ENCODE measurements around the gene KLK3. TPM values are rescaled to one million over a fixed set of nuclear protein-coding genes. Genes with fewer than 3 reads are reported as not detected.

The KLK3 gene
- polyA plus RNA-seq, 1 donor, result 0.90 TPM

DNA sequence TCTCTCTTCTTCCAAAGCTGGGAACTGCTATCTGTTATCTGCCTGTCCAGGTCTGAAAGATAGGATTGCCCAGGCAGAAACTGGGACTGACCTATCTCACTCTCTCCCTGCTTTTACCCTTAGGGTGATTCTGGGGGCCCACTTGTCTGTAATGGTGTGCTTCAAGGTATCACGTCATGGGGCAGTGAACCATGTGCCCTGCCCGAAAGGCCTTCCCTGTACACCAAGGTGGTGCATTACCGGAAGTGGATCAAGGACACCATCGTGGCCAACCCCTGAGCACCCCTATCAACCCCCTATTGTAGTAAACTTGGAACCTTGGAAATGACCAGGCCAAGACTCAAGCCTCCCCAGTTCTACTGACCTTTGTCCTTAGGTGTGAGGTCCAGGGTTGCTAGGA, 5.1 kb downstream of the KLK3 start:
- no peak overlapping the region for H3K27ac ChIP-seq (ENCODE audit: low read length)
- no peaks in the 10 kb centered on the region for H3K4me1 ChIP-seq (ENCODE audit: control insufficient read depth, insufficient read depth, low read length)
- no peaks in the 10 kb centered on the region for H3K9me3 ChIP-seq (ENCODE audit: control insufficient read depth, low read depth, low read length)
- peaks cover 15% of the 10 kb centered on the region for H3K27me3 ChIP-seq (ENCODE audit: control insufficient read depth, insufficient read depth, low read length)
- DNase-seq, result no peak
- no peak overlapping the region for H3K4me3 ChIP-seq (ENCODE audit: low read length)
- no peaks in the 10 kb centered on the region for H3K36me3 ChIP-seq (ENCODE audit: control insufficient read depth, insufficient read depth, low read length)
- WGBS (ENCODE audit: insufficient coverage, low lambda C conversion rate), result no CpG with 5 or more reads among the region's 4 CpGs

DNA sequence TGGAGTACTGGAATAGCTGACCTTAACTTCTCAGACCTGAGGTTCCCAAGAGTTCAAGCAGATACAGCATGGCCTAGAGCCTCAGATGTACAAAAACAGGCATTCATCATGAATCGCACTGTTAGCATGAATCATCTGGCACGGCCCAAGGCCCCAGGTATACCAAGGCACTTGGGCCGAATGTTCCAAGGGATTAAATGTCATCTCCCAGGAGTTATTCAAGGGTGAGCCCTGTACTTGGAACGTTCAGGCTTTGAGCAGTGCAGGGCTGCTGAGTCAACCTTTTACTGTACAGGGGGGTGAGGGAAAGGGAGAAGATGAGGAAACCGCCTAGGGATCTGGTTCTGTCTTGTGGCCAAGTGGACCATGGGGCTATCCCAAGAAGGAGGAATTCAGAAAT, 6.3 kb downstream of the KLK3 start:
- Histone ChIP-seq H3K27ac (ENCODE audit: low read length) (no peak overlapping the region), H3K36me3 (ENCODE audit: control insufficient read depth, insufficient read depth, low read length) (no peaks in the 10 kb centered on the region), H3K4me3 (ENCODE audit: low read length) (no peak overlapping the region), H3K27me3 (ENCODE audit: control insufficient read depth, insufficient read depth, low read length) (peaks cover 15% of the 10 kb centered on the region), H3K4me1 (ENCODE audit: control insufficient read depth, insufficient read depth, low read length) (no peaks in the 10 kb centered on the region), H3K9me3 (ENCODE audit: control insufficient read depth, low read depth, low read length) (no peaks in the 10 kb centered on the region)
- WGBS (ENCODE audit: insufficient coverage, low lambda C conversion rate), result no CpG with 5 or more reads among the region's 5 CpGs
- DNase-seq, result no peak

DNA sequence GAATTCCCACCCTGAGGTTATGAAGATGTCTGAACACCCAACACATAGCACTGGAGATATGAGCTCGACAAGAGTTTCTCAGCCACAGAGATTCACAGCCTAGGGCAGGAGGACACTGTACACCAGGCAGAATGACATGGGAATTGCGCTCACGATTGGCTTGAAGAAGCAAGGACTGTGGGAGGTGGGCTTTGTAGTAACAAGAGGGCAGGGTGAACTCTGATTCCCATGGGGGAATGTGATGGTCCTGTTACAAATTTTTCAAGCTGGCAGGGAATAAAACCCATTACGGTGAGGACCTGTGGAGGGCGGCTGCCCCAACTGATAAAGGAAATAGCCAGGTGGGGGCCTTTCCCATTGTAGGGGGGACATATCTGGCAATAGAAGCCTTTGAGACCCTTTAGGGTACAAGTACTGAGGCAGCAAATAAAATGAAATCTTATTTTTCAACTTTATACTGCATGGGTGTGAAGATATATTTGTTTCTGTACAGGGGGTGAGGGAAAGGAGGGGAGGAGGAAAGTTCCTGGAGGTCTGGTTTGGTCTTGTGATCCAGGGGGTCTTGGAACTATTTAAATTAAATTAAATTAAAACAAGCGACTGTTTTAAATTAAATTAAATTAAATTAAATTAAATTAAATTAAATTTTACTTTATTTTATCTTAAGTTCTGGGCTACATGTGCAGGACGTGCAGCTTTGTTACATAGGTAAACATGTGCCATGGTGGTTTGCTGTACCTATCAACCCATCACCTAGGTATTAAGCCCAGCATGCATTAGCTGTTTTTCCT, 7.0 kb downstream of the KLK3 start:
- 80% methylated on average over 1 of the region's 7 CpGs for WGBS (ENCODE audit: insufficient coverage, low lambda C conversion rate)
- Histone ChIP-seq H3K36me3 (ENCODE audit: control insufficient read depth, insufficient read depth, low read length) (no peaks in the 10 kb centered on the region), H3K9me3 (ENCODE audit: control insufficient read depth, low read depth, low read length) (no peaks in the 10 kb centered on the region), H3K27ac (ENCODE audit: low read length) (no peak overlapping the region), H3K4me1 (ENCODE audit: control insufficient read depth, insufficient read depth, low read length) (no peaks in the 10 kb centered on the region), H3K27me3 (ENCODE audit: control insufficient read depth, insufficient read depth, low read length) (peaks cover 20% of the 10 kb centered on the region), H3K4me3 (ENCODE audit: low read length) (no peak overlapping the region)
- no peak for DNase-seq

DNA sequence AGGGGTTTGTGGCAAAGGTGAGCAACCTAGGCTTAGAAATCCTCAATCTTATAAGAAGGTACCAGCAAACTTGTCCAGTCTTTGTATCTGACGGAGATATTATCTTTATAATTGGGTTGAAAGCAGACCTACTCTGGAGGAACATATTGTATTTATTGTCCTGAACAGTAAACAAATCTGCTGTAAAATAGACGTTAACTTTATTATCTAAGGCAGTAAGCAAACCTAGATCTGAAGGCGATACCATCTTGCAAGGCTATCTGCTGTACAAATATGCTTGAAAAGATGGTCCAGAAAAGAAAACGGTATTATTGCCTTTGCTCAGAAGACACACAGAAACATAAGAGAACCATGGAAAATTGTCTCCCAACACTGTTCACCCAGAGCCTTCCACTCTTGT, 14.8 kb downstream of the KLK3 start:
- H3K27ac ChIP-seq (ENCODE audit: low read length), result no peak overlapping the region
- peaks cover 3% of the 10 kb centered on the region for H3K9me3 ChIP-seq (ENCODE audit: control insufficient read depth, low read depth, low read length)
- no CpG with 5 or more reads among the region's 4 CpGs for WGBS (ENCODE audit: insufficient coverage, low lambda C conversion rate)
- H3K36me3 ChIP-seq (ENCODE audit: control insufficient read depth, insufficient read depth, low read length), result no peaks in the 10 kb centered on the region
- peaks cover 13% of the 10 kb centered on the region for H3K27me3 ChIP-seq (ENCODE audit: control insufficient read depth, insufficient read depth, low read length)
- no peaks in the 10 kb centered on the region for H3K4me1 ChIP-seq (ENCODE audit: control insufficient read depth, insufficient read depth, low read length)
- no peak for DNase-seq
- no peak overlapping the region for H3K4me3 ChIP-seq (ENCODE audit: low read length)

DNA sequence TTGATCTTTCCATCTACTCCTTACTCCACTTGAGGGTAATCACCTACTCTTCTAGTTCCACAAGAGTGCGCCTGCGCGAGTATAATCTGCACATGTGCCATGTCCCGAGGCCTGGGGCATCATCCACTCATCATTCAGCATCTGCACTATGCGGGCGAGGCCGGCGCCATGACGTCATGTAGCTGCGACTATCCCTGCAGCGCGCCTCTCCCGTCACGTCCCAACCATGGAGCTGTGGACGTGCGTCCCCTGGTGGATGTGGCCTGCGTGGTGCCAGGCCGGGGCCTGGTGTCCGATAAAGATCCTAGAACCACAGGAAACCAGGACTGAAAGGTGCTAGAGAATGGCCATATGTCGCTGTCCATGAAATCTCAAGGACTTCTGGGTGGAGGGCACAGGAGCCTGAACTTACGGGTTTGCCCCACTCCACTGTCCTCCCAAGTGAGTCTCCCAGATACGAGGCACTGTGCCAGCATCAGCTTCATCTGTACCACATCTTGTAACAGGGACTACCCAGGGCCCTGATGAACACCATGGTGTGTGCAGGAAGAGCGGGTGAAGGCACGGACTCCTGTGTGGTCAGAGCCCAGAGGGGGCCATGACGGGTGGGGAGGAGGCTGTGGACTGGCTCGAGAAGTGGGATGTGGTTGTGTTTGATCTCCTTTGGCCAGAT, 15.8 kb downstream of the KLK3 start:
- H3K27ac ChIP-seq (ENCODE audit: low read length), result no peak overlapping the region
- 76% methylated on average over 5 of the region's 26 CpGs for WGBS (ENCODE audit: insufficient coverage, low lambda C conversion rate)

DNA sequence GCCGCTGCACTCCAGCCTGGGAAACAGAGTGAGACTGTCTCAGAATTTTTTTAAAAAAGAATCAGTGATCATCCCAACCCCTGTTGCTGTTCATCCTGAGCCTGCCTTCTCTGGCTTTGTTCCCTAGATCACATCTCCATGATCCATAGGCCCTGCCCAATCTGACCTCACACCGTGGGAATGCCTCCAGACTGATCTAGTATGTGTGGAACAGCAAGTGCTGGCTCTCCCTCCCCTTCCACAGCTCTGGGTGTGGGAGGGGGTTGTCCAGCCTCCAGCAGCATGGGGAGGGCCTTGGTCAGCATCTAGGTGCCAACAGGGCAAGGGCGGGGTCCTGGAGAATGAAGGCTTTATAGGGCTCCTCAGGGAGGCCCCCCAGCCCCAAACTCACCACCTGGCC, 18.3 kb downstream of the KLK3 start, which contains the start of gene KLK2:
TSS of gene KLK2 (plus strand) at position 384 of the 400 bp plus-strand sequence. CDS start 35 bp downstream, outside the sequence.
- no peak for DNase-seq
- H3K4me3 ChIP-seq (ENCODE audit: low read length), result no peak within 1 kb of the TSS
- H3K36me3 ChIP-seq (ENCODE audit: control insufficient read depth, insufficient read depth, low read length), result no peaks in the 10 kb centered on the region
- peaks cover 9% of the 10 kb centered on the region for H3K27me3 ChIP-seq (ENCODE audit: control insufficient read depth, insufficient read depth, low read length)
- peaks cover 3% of the 10 kb centered on the region for H3K9me3 ChIP-seq (ENCODE audit: control insufficient read depth, low read depth, low read length)
- H3K4me1 ChIP-seq (ENCODE audit: control insufficient read depth, insufficient read depth, low read length), result no peaks in the 10 kb centered on the region
- H3K27ac ChIP-seq (ENCODE audit: low read length), result no peak within 1 kb of the TSS
- WGBS (ENCODE audit: insufficient coverage, low lambda C conversion rate), result no CpG with 5 or more reads among the region's 3 CpGs

More for the DNA sequence above, 15.8 kb downstream of the KLK3 start:
- H3K9me3 ChIP-seq (ENCODE audit: control insufficient read depth, low read depth, low read length), result peaks cover 3% of the 10 kb centered on the region
- peaks cover 13% of the 10 kb centered on the region for H3K27me3 ChIP-seq (ENCODE audit: control insufficient read depth, insufficient read depth, low read length)
- H3K4me1 ChIP-seq (ENCODE audit: control insufficient read depth, insufficient read depth, low read length), result no peaks in the 10 kb centered on the region
- H3K36me3 ChIP-seq (ENCODE audit: control insufficient read depth, insufficient read depth, low read length), result no peaks in the 10 kb centered on the region
- H3K4me3 ChIP-seq (ENCODE audit: low read length), result no peak overlapping the region
- no peak for DNase-seq

DNA sequence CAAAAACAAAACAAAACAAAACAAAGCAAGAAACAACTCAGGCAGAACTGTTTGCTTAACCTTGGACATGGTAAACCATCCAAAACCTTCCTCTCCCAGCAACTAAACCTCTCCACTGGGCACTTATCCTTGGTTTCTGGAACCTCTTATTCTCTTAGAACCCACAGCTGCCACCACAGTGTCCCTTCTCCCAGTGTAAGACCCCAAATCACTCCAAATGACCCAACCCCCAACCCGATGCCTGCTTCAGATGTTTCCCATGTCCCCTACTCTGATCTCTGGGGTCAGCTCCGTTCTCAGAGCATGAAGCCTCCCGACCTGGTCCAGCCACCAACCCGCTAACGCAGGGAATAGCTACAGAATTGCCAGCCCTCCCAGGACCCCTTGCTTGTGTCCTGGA, 19.5 kb downstream of the KLK3 start:
- no CpG with 5 or more reads among the region's 5 CpGs for whole genome bisulfite sequencing (ENCODE audit: insufficient coverage, low lambda C conversion rate)
- no peak overlapping the region for H3K4me3 ChIP-seq (ENCODE audit: low read length)
- H3K4me1 ChIP-seq (ENCODE audit: control insufficient read depth, insufficient read depth, low read length), result no peaks in the 10 kb centered on the region
- no peak for DNase-seq
- H3K36me3 ChIP-seq (ENCODE audit: control insufficient read depth, insufficient read depth, low read length), result no peaks in the 10 kb centered on the region
- peaks cover 4% of the 10 kb centered on the region for H3K27me3 ChIP-seq (ENCODE audit: control insufficient read depth, insufficient read depth, low read length)
- peaks cover 3% of the 10 kb centered on the region for H3K9me3 ChIP-seq (ENCODE audit: control insufficient read depth, low read depth, low read length)
- no peak overlapping the region for H3K27ac ChIP-seq (ENCODE audit: low read length)

DNA sequence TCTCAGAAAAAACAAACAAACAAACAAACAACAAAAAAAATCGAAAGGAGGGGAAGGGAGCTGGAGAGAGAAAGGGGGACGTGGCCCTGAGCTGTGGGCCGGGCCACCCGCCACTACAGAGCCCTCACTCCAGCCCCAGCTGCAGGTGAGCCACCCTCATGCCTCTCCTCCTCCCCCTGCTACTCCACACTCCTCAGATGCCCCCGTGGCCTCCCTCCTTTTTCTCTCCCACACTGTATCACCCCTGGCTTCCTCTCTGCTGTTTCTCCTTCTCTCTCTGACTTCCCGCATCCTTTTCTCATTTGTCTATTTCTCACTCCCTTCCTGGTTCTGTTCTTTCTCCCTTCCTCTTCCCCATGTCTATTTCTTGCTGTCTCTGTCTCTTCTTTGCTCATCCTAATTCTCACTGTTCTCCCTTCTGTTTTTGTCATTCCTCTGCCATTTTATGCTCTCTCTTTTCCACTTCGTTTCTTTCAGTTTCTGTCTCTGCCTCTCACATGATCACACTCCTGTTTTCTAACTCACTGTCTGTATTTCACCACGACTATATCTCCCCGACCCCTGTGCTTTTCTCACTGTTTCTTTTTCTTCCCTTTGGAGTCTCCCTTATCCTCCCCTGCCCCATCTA, 21.2 kb downstream of the KLK3 start:
- Histone ChIP-seq H3K27me3 (ENCODE audit: control insufficient read depth, insufficient read depth, low read length) (peaks cover under 1% of the 10 kb centered on the region), H3K9me3 (ENCODE audit: control insufficient read depth, low read depth, low read length) (no peaks in the 10 kb centered on the region), H3K27ac (ENCODE audit: low read length) (no peak overlapping the region), H3K4me1 (ENCODE audit: control insufficient read depth, insufficient read depth, low read length) (no peaks in the 10 kb centered on the region), H3K4me3 (ENCODE audit: low read length) (no peak overlapping the region), H3K36me3 (ENCODE audit: control insufficient read depth, insufficient read depth, low read length) (no peaks in the 10 kb centered on the region)
- 55% methylated on average over 5 of the region's 9 CpGs for WGBS (ENCODE audit: insufficient coverage, low lambda C conversion rate)
- no peak for DNase-seq

DNA sequence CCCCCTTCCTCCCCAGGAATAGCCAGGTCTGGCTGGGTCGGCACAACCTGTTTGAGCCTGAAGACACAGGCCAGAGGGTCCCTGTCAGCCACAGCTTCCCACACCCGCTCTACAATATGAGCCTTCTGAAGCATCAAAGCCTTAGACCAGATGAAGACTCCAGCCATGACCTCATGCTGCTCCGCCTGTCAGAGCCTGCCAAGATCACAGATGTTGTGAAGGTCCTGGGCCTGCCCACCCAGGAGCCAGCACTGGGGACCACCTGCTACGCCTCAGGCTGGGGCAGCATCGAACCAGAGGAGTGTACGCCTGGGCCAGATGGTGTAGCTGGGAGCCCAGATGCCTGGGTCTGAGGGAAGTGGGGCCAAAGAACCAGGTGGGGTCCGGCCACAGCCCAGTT, 21.7 kb downstream of the KLK3 start:
- Histone ChIP-seq H3K27ac (ENCODE audit: low read length) (no peak overlapping the region), H3K9me3 (ENCODE audit: control insufficient read depth, low read depth, low read length) (no peaks in the 10 kb centered on the region), H3K36me3 (ENCODE audit: control insufficient read depth, insufficient read depth, low read length) (no peaks in the 10 kb centered on the region), H3K4me3 (ENCODE audit: low read length) (no peak overlapping the region), H3K27me3 (ENCODE audit: control insufficient read depth, insufficient read depth, low read length) (no peaks in the 10 kb centered on the region), H3K4me1 (ENCODE audit: control insufficient read depth, insufficient read depth, low read length) (no peaks in the 10 kb centered on the region)
- no CpG with 5 or more reads among the region's 7 CpGs for WGBS (ENCODE audit: insufficient coverage, low lambda C conversion rate)
- DNase-seq, result no peak

DNA sequence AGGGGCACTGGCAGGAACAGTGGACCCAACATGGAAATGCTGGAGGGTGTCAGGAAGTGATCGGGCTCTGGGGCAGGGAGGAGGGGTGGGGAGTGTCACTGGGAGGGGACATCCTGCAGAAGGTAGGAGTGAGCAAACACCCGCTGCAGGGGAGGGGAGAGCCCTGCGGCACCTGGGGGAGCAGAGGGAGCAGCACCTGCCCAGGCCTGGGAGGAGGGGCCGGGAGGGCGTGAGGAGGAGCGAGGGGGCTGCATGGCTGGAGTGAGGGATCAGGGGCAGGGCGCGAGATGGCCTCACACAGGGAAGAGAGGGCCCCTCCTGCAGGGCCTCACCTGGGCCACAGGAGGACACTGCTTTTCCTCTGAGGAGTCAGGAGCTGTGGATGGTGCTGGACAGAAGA, 22.6 kb downstream of the KLK3 start:
- WGBS (ENCODE audit: insufficient coverage, low lambda C conversion rate), result no CpG with 5 or more reads among the region's 8 CpGs
- DNase-seq, result peak in 1 of 2 donors; percentile 17
- H3K27me3 ChIP-seq (ENCODE audit: control insufficient read depth, insufficient read depth, low read length), result no peaks in the 10 kb centered on the region

More for the DNA sequence above, 22.6 kb downstream of the KLK3 start:
- Histone ChIP-seq H3K4me1 (ENCODE audit: control insufficient read depth, insufficient read depth, low read length) (no peaks in the 10 kb centered on the region), H3K27ac (ENCODE audit: low read length) (no peak overlapping the region), H3K4me3 (ENCODE audit: low read length) (no peak overlapping the region), H3K36me3 (ENCODE audit: control insufficient read depth, insufficient read depth, low read length) (no peaks in the 10 kb centered on the region), H3K9me3 (ENCODE audit: control insufficient read depth, low read depth, low read length) (no peaks in the 10 kb centered on the region)
